SHP77 treated with DMSO at 0.1 percent for 48 hours (cell line): Measurements from ENCODE around the gene RBM34.
"Not testable (repeated sequence)": the region's sequence is repeated elsewhere in the genome, so short reads cannot be mapped to it uniquely, and the experiment has no call there.

Experiments
- DNase-seq: peaks from one replicate; lab custom pipeline; 2025; lab: John Stamatoyannopoulos, UW

Gene RBM34, protein sequence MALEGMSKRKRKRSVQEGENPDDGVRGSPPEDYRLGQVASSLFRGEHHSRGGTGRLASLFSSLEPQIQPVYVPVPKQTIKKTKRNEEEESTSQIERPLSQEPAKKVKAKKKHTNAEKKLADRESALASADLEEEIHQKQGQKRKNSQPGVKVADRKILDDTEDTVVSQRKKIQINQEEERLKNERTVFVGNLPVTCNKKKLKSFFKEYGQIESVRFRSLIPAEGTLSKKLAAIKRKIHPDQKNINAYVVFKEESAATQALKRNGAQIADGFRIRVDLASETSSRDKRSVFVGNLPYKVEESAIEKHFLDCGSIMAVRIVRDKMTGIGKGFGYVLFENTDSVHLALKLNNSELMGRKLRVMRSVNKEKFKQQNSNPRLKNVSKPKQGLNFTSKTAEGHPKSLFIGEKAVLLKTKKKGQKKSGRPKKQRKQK

GRCh38 chr1:235160957-235161684, at the start of gene RBM34:
RBM34 (minus strand) TSS chr1:235161250; CDS start chr1:235161226, 24 bp downstream.
- DNase-seq: peak; percentile 82

GRCh38 chr1:235207209-235207565, 46.1 kb upstream of the RBM34 start:
- no peak for DNase-seq

GRCh38 chr1:235206533-235207208, 45.6 kb upstream of the RBM34 start:
- no peak for DNase-seq

GRCh38 chr1:235205687-235206086, 44.6 kb upstream of the RBM34 start:
- DNase-seq: no peak

DNA sequence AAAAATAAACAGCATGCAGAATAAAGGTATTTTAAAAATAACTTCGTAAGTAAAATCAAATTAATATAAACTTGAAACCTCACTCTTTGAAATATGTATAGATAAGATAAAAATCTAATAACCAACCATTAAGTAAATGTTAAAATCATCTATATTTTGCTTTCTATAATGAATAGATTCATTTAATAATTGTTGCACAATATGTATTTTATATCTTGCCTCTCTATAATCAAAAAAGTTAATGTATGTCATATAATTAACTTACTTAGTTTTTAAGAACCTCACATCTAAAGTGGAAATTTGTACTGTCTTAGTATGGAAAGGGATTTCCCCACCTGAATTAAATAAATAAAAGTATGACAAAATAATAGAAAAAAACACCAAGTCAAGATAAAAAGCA, 42.4 kb upstream of the RBM34 start:
- no peak for DNase-seq

- not testable (repeated sequence) for DNase-seq
Measured at GRCh38 chr1:235202447-235202846, 41.4 kb upstream of the RBM34 start.

- DNase-seq: no peak
Measured at GRCh38 chr1:235199441-235199840, 38.4 kb upstream of the RBM34 start.

- no peak for DNase-seq
Measured at GRCh38 chr1:235190431-235190830, 29.4 kb upstream of the RBM34 start.

GRCh38 chr1:235187316-235187715, 26.3 kb upstream of the RBM34 start:
- DNase-seq: no peak

- no peak for DNase-seq
Measured at GRCh38 chr1:235181561-235182245, 20.7 kb upstream of the RBM34 start.

GRCh38 chr1:235180916-235181460, 19.9 kb upstream of the RBM34 start:
- no peak for DNase-seq

- DNase-seq: no peak
Measured at GRCh38 chr1:235176486-235176885, 15.4 kb upstream of the RBM34 start.

DNA sequence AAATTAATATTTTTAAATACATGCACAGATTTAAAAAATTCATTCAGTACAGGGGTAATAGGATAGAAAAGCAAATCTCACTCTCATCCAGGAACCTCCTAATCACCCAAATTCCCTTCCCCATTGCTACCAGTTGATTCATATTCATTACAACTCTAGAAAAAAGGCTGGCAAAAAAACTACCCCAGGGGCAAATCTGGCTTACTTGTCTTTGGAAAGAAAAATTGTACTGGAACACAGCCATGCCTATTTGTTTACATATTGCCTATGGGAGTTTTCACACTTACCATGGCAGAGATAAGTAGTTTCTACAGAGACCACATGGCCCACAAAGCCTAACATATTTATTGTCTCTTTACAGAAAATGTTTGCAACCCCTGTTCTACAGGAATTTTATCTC, 8.9 kb upstream of the RBM34 start:
- no peak for DNase-seq

- no peak for DNase-seq
Measured at GRCh38 chr1:235168375-235168774, 7.3 kb upstream of the RBM34 start.

DNA sequence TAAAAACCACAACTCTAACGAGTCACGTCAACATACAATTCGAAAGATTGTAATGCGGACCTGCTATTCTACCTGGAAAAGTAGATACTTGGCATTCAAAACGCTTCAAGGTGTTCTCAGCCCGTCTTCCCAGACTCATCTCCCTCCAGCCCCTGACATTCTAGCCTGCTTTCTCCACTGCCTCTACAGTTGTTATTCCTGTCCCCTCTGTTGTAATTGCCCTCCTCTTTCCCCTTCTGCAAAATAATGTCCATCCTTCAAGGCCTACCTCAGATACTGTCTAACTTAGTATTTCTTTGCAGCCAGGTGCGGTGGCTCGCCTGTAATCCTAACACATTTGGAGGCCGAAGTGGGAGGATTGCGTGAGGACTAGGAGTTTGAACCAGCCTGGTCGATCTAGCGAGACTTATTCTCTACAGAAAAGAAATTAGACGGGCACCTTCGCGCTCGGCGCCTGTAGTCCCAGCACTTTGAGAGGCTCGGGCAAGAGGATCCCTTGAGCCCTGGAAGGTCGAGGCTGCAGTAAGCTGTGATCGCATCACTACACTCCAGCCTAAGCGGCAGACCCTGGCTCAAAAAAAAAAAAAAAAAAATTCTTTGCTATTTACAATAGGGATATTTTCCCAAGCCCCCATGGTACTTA, 756 bp upstream of the RBM34 start:
- DNase-seq: no peak

DNA sequence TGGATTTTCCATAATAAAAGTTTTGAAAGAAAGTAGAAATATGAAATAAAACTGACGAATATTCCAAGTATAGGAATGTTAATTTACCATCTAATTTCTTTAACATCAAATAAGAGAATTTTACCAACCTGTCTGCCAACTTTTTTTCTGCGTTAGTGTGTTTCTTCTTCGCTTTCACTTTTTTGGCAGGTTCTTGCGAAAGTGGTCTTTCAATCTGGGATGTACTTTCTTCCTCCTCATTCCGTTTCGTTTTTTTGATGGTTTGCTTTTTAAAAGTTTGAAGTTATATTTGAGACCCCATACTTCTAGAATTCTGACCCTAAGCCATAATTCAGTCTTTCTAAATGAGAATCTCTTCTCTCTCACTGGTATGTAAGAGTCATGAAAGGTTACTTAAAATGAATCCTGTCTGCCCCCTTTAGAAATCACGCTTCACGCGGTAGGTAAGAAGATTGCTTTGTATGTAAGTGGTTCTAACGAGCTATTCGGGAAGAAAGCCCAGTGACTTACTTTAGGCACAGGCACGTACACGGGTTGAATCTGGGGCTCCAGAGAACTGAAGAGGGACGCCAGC, 580 bp downstream of the RBM34 start:
- no peak for DNase-seq

GRCh38 chr1:235159930-235160329, 1.1 kb downstream of the RBM34 start:
- DNase-seq: not testable (repeated sequence)

GRCh38 chr1:235159284-235159683, 1.8 kb downstream of the RBM34 start:
- not testable (repeated sequence) for DNase-seq

- DNase-seq: no peak
Measured at GRCh38 chr1:235158680-235159079, 2.4 kb downstream of the RBM34 start.

- DNase-seq: no peak
Measured at GRCh38 chr1:235157150-235157549, 3.9 kb downstream of the RBM34 start.

- DNase-seq: no peak
Measured at GRCh38 chr1:235156740-235157139, 4.3 kb downstream of the RBM34 start.
